ENCODE data around the gene ANKRD63.

ANKRD63 gene

DNA sequence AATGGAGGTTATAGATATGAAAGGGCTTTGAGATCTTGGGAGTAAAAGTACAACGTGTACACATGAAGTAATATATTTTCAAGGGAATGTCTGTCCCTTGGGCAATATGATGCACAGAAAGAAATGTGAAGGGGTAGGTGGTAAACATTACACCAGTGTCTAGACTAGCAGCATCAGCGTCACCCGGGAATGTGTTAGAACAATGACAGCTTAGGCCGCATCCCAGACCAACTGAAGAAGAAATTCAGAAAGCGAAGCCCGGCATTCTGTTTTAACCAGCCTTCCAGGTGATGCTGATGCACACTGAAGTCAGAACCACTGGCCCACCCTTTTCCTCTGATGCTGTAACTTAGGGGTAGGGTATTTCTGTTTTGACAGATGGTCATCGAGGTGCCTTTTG lies 46.9 kb upstream of the ANKRD63 start:
- no peak overlapping the region for H3K4me3 ChIP-seq (ENCODE audit: low read depth, low read length)
- no peak for DNase-seq (ENCODE audit: low read depth)
- no peak for TF ChIP-seq MYC (IDR thresholded peaks at IDR 0.05; ENCODE audit: low read depth, low read length)
- TF ChIP-seq CTCF (IDR thresholded peaks at IDR 0.05; ENCODE audit: low read depth, low read length): no peak
- TF ChIP-seq, protein P1, sequence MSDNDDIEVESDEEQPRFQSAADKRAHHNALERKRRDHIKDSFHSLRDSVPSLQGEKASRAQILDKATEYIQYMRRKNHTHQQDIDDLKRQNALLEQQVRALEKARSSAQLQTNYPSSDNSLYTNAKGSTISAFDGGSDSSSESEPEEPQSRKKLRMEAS (IDR thresholded peaks at IDR 0.05; ENCODE audit: low read depth, low read length): no peak
- TF ChIP-seq POLR2A (IDR thresholded peaks at IDR 0.05; ENCODE audit: extremely low read depth, insufficient read length): no peak

GRCh38 chr15:40328751-40329150 lies 45.9 kb upstream of the ANKRD63 start:
- DNase-seq (ENCODE audit: low read depth): no peak
- TF ChIP-seq POLR2A (IDR thresholded peaks at IDR 0.05; ENCODE audit: extremely low read depth, insufficient read length) (no peak), MYC (IDR thresholded peaks at IDR 0.05; ENCODE audit: low read depth, low read length) (no peak), CTCF (IDR thresholded peaks at IDR 0.05; ENCODE audit: low read depth, low read length) (no peak)
- TF ChIP-seq, protein P1 (IDR thresholded peaks at IDR 0.05; ENCODE audit: low read depth, low read length): no peak
- no peak overlapping the region for H3K4me3 ChIP-seq (ENCODE audit: low read depth, low read length)

DNA sequence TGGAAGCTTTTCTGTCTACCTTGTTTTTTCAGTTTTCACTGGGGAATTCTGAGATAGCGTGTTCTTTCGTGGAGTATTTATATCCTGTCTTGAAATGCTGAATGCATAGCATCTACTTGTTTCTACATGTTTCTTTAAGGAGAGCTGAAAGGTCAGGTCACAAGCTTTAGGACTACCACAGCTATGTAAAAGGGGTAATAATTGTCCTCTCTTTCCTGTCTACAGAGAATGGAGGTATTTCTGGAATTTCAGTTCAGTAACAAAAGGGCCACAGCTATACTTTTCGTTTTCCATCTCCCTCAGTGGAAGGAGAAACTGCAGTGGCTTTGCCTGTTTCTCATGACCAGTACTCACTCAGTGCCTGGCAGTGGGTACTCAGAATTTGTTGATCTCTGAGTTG lies 45.3 kb upstream of the ANKRD63 start:
- TF ChIP-seq CTCF (IDR thresholded peaks at IDR 0.05; ENCODE audit: low read depth, low read length) (no peak), MYC (IDR thresholded peaks at IDR 0.05; ENCODE audit: low read depth, low read length) (no peak), POLR2A (IDR thresholded peaks at IDR 0.05; ENCODE audit: extremely low read depth, insufficient read length) (no peak)
- TF ChIP-seq, protein P1 (IDR thresholded peaks at IDR 0.05; ENCODE audit: low read depth, low read length): no peak
- H3K4me3 ChIP-seq (ENCODE audit: low read depth, low read length): no peak overlapping the region
- DNase-seq (ENCODE audit: low read depth): no peak

GRCh38 chr15:40327457-40327856 lies 44.6 kb upstream of the ANKRD63 start:
- no peak for DNase-seq (ENCODE audit: low read depth)
- no peak overlapping the region for H3K4me3 ChIP-seq (ENCODE audit: low read depth, low read length)
- TF ChIP-seq POLR2A (IDR thresholded peaks at IDR 0.05; ENCODE audit: extremely low read depth, insufficient read length): no peak
- TF ChIP-seq MYC (IDR thresholded peaks at IDR 0.05; ENCODE audit: low read depth, low read length): no peak
- TF ChIP-seq, protein P1 (IDR thresholded peaks at IDR 0.05; ENCODE audit: low read depth, low read length): no peak
- no peak for TF ChIP-seq CTCF (IDR thresholded peaks at IDR 0.05; ENCODE audit: low read depth, low read length)

DNA sequence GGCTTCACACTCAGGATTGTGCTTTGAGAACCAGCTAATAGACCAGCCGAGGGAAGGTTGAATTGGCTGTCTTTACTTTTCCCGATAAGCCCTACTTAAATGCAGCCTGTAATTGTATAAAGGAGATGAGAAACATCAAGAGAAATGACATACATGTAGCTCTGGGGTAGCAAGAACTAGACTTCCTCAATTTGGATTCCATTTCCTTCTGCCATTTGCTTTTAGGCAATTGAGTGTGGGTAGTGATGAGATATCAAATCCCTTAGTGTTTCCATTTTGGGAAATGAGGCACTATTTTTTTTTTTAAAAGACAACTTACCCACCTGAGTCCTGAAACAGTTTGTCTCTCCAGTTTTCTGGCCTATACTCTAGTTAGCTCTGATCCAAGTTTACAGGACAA lies 42.8 kb upstream of the ANKRD63 start:
- DNase-seq (ENCODE audit: low read depth): no peak
- TF ChIP-seq MYC (IDR thresholded peaks at IDR 0.05; ENCODE audit: low read depth, low read length) (no peak), POLR2A (IDR thresholded peaks at IDR 0.05; ENCODE audit: extremely low read depth, insufficient read length) (no peak), CTCF (IDR thresholded peaks at IDR 0.05; ENCODE audit: low read depth, low read length) (no peak)
- TF ChIP-seq, protein P1 (IDR thresholded peaks at IDR 0.05; ENCODE audit: low read depth, low read length): no peak
- no peak overlapping the region for H3K4me3 ChIP-seq (ENCODE audit: low read depth, low read length)

DNA sequence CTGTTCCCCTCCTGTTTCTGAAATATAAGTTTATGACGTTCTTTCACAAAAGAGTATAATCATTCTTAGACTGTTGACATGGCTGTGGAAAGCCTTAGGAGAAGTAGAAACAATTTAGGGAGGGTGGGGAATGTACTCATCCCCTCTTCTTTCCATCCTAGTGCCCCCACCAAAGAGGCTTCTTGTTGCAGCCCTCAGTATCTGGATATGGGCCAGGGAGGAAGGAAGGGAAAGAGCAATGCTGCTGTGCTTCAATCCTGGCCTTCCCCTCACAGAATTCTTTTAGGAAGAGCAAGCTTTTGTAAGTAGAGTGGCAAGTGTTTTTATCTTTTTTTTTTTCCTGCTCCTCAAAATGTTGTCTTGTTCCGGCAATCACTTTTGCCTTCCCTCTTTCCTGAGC lies 42.3 kb upstream of the ANKRD63 start:
- peak overlapping the region; percentile 47 for H3K4me3 ChIP-seq (ENCODE audit: low read depth, low read length)
- TF ChIP-seq, protein P1 (IDR thresholded peaks at IDR 0.05; ENCODE audit: low read depth, low read length): no peak
- TF ChIP-seq POLR2A (IDR thresholded peaks at IDR 0.05; ENCODE audit: extremely low read depth, insufficient read length): no peak
- TF ChIP-seq CTCF (IDR thresholded peaks at IDR 0.05; ENCODE audit: low read depth, low read length): no peak
- TF ChIP-seq MYC (IDR thresholded peaks at IDR 0.05; ENCODE audit: low read depth, low read length): no peak
- no peak for DNase-seq (ENCODE audit: low read depth)

All from NB4 (cell line).